SKM-1 (cell line): Measurements from ENCODE around the gene TBC1D32.
A peak's percentile ranks its signal among the peaks of the same experiment; 100 is the strongest.
"Not testable (repeated sequence)": the region's sequence is repeated elsewhere in the genome, so short reads cannot be mapped to it uniquely, and the experiment has no call there.

Source experiments
- DNase-seq: peaks from one replicate; lab custom pipeline; 2025; ENCODE audit not compliant: unreplicated experiment; lab: John Stamatoyannopoulos, UW

TBC1D32 gene

GRCh38 chr6:121143476-121143875 is 190.8 kb downstream of the TBC1D32 start:
- DNase-seq, result no peak

- DNase-seq, result no peak
These were observed 192.2 kb downstream of the TBC1D32 start for GRCh38 chr6:121142093-121142492.

- no peak for DNase-seq
These were observed 198.9 kb downstream of the TBC1D32 start for GRCh38 chr6:121135425-121135824.

DNA sequence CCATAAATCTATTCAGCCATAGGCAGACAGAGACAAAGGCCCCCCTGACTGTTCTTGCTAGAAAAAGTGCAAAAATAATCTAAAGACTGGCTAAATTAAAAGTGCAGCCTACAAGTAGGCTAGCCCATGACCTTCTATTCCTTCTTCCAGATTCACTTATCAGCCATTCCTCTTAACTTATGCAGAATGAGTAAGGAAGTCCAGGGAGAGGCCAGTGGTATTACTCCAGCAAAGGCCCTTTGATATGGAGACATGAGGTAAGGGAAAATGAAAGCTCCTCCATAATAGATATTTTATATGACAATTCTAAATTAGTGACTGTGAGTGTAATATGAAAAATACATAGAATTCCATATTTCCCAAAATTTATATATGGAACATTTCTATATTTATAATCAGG is 199.4 kb downstream of the TBC1D32 start:
- no peak for DNase-seq

DNA sequence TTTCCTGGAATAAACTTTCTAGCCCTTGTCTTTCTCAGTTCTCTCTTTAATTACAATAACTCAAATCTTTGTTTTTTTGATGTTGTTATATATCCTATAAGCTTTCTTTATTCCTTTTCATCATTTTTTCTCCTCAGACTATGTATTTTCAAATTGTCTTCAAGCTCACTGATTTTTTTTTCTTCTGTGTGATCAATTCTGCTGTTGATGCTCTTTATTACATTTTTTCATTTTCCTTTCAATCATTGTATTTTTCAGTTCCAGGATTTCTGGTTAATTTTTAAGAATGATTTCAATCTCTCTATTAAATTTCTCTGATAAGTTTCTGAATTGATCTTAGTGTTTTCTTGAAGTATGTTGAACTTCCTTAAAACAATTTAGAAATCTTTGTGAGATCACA is 209.7 kb downstream of the TBC1D32 start:
- DNase-seq, result no peak

GRCh38 chr6:121112356-121112755 is 221.9 kb downstream of the TBC1D32 start:
- no peak for DNase-seq

- no peak for DNase-seq
These were observed 223.5 kb downstream of the TBC1D32 start for GRCh38 chr6:121110733-121111132.

DNA sequence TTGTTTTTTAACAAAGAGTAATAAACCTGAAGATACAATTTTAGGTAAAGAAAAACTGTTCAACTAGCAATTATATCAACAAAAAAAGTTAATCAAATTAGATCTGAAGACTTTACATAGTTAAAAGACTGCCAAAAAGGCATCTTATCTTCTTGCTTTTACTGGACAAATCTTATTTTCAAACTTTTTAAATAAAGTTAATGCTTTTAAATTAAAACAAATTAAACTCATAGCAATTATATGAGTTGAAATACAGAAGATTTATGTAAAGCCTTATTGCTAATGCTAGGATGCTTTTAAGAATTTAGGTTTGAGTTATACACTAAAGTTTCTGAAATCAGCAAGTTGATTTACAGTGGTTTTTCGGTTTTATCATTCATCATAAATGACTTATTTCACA is 227.3 kb downstream of the TBC1D32 start:
- DNase-seq, result no peak

GRCh38 chr6:121105461-121105860 is 228.8 kb downstream of the TBC1D32 start:
- DNase-seq, result no peak

GRCh38 chr6:121093928-121094327 is 240.4 kb downstream of the TBC1D32 start:
- no peak for DNase-seq

DNA sequence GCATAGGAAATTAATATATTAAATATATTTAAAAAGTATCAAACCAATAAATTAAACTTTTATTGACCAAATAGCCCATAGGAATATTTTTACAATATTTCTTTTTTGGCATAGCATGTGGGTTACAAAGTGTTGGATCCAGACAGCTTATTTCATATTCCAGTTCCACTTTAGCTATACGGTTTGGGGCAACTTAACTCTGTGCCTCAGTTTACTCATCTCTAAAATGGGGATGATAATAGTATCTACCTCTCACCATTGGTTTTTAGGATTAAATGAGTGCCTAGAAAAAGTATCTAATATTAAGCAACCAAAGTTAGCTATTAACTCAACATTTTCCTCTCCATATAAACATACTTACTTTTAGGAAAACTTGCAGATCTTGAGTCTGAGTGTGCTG is 243.8 kb downstream of the TBC1D32 start:
- no peak for DNase-seq

GRCh38 chr6:121086876-121087275 is 247.4 kb downstream of the TBC1D32 start:
- no peak for DNase-seq

GRCh38 chr6:121076119-121076518 is 258.2 kb downstream of the TBC1D32 start:
- DNase-seq, result no peak

GRCh38 chr6:121068749-121069148 is 265.5 kb downstream of the TBC1D32 start:
- not testable (repeated sequence) for DNase-seq

DNA sequence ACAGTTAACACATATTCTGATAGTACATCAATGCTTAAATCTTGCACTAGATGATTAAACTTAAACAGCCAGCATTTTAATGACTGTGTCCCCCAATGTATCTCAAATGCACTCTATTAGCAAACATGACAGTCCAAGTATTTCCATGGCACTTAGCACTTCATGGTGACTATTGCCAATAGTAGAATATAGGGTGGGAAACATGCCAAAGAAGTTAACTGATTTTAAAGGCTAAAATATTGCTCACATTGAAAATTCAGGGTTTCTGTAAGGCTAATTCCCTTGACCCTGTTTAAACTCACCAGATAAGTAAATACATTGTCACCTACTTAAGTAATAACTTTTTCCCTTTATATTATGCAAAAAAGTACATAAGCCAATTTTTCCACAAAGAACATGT is 266.9 kb downstream of the TBC1D32 start:
- DNase-seq, result no peak

DNA sequence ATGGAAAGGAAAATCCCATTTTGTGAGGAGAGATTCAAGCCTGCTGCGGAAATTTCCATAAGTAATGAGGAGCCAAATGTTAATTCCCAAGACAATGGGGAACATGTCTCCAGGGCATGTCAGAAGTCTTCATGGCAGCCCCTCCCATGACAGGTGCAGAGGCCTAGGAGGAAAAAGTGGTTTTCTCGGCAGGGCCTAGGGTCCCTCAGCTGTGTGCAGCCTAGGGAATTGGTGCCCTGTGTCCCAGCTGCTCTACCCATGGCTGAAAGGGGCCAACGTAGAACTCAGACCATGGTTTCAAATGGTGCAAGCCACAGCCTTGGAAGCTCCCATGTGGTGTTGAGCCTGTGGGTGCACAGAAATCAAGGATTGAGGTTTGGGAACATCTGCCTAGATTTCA is 269.9 kb downstream of the TBC1D32 start:
- no peak for DNase-seq

GRCh38 chr6:121055572-121056163 is 278.6 kb downstream of the TBC1D32 start:
- peak; percentile 52 for DNase-seq

DNA sequence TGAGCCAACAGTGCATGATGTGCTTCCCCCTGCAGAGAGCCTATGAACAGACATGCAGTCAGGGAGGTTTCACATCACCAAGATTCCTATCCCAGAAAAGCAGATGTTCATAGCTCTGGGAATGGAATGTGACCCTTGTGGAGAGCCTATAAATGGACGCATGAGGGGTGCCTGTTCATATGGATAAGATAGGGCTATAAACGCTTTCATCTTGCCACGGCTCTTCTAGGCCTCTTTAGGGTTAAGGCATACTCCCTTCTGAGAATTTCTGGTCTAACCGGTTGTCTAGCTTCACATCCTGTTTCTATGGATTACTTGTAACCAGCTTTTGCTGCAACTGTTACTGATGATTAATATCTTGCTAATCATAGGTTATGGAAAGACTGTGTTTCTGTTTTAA is 285.7 kb downstream of the TBC1D32 start:
- not testable (repeated sequence) for DNase-seq

- not testable (repeated sequence) for DNase-seq
These were observed 289.4 kb downstream of the TBC1D32 start for GRCh38 chr6:121044905-121045304.

DNA sequence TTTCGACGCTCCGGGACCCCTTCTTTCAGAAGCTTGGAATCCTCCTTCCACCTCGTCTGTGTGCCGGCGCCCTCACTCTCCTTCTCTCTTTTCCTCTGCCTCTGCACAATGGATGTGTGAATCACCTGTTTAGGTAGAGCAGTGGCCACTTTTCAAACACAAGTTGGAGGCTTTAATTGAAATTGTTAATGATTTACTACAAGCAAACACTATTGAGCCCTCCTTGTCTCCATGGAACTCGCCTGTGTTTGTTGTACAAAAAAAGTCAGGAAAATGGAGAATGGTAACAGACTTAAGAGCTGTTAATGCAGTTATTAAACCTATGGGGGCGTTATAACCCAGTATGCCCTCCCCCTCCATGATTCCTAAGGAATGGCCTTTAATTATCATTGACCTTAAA is 290.6 kb downstream of the TBC1D32 start:
- DNase-seq, result not testable (repeated sequence)

DNA sequence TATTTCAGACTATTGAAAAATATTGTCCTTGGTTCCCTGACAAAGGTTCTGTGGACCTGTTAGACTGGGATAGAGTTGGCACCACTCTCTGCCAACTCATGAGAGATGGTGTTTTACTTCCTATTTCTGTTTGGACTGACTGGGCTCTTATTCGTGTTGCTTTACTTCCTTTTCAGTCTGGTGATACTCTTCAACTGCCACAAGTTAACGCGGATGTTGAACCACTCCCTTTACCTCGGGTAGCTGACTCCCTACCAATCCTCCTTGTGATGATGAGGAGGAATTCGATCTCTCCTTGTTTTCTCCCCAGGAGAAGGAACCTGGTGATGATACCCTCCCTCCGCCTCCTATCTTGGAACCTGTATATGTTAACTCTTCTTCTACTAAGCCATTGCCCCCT is 291.1 kb downstream of the TBC1D32 start:
- not testable (repeated sequence) for DNase-seq

GRCh38 chr6:121042766-121043165 is 291.5 kb downstream of the TBC1D32 start:
- no peak for DNase-seq

DNA sequence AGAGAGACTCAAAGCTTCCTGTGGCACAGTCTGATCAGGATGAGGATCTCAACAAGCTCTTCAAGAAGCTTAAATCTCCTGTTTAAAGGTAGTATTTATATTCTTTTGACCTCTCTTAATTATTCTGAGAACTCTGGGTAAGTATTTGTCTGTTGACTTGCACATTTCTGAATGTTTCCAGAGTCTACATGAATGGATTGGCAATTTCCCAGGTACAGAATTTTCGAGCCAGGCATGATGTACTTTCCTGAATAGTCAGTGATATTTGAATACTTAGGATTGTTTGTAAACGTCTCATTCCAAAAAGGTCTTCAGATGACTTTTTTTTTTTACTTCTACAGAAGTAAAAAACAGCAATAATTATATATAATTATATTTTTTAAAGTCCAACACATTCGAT is 293.4 kb downstream of the TBC1D32 start:
- DNase-seq, result no peak
